Measurements from ENCODE around the gene UGT8.

UGT8 gene

DNA sequence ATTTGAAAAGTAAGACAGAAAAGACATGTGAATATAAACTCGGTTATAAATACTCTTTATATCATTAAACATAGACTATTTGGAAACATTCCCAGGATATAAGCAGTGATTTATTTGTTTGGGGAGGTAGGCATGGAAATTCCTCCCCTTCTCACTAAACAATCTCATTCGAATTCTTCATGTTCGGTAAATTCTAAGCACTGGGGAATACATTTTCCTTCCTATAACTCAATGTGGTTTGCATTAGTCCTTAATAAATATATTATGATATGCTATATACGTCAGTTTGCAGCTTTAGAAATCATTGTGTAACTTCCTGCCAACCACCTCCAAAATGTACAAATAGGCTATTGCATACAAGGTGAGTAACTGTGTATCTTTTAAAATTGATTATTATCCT lies 99.6 kb downstream of the UGT8 start:
- no peak for DNase-seq

DNA sequence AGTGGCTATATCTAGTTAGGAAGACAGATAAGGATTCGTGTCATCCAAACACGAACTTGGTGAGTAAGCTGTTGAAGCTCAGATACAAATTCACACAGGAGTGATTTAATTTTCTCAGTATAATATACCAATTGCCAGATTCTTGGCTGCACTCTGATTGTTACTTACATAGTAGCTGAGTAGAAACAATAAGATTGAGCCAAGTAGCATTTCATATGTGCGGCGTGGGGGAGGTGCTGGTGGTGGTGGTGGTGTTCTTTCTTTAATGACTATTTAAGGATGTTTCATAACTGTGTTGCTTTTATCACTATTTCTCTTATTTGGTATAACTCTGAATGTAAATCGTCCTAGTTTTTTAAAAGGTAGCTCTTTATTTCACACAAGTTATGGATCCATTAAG lies 102.9 kb downstream of the UGT8 start:
- no peak for DNase-seq

DNA sequence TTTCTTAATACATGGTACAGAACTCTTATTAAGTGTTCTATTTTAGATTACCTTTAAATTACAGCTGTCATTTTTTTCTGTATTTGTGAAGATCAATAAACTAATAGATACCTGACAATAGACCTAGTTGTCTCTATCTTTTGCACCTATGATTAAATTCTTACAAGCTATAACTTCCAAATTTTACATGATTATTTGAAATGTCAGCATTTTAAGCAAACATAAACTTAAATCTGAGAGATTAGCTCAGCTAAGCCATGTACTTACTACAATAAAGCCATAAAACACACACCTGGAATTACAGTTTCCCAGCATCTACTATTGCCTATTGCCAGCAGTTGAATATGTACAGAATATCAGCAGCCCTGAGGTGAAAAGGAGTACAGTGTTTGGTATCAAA lies 118.8 kb downstream of the UGT8 start:
- no peak for DNase-seq

DNA sequence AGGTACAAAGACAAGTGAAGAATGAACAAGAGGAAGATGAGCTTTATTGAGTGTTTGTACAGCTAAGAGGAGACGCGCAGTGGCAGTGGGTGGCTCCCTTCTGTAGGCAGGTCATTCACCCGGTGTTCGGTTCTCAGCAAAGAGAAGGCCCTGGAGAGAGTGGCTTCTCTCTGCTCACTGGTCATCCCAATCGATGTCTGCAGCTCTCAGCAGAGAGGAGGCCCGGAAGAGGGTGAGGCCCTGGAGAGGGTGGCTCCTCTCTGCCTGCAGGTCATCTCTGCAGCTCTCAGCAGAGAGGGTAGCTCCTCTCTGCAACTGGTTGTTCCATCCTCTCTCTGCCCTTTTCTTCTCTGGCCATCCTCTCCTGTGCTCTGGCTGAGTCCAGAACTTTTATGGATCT lies 126.5 kb downstream of the UGT8 start:
- no peak for DNase-seq

DNA sequence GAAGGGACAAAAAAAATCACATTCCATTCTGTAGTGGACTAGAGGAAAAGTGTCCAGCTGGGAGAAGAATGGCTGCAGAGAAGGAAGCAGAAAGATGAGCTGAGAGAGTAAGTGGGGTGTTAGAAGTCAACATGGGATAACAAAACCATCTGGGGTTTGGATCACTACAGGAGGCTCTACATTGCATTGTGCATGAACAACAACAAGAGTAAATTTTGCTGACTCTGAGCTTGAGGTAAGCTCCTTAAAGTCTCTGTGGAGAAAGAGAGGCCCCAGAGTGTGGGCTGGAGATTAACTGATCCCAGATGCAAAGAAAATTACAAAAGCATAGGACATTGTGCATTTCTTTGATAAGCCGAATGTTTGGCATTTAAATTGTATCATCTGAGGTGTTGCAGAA lies 128.9 kb downstream of the UGT8 start:
- no peak for DNase-seq

All from NCI-H1092 (cell line).